ENCODE data around the gene MME. TPM values are rescaled to one million over a fixed set of nuclear protein-coding genes. Genes with fewer than 3 reads are reported as not detected.

The MME gene
- total RNA-seq: 2.8 TPM
- long read RNA-seq, full-length matches to known transcripts: 1 of 1 reads
- long read RNA-seq, partial matches to known transcripts: 0 of 1 reads
- long read RNA-seq, other reads (novel, unspliced or antisense): 0 of 1 reads

GRCh38 chr3:155079746-155080487, at the start of gene MME:
TSS of gene MME (plus strand) at chr3:155080319. CDS start at chr3:155084168, 3,849 bp downstream.
- intact Hi-C loops (cut with micrococcal nuclease): no loop called here
- Histone ChIP-seq H3K9me3 (replicated peaks) (peaks cover 13% of the 10 kb centered on the region), H3K4me3 (peak within 1 kb of the TSS; percentile 71), H3K27me3 (ENCODE audit: low read depth) (peaks cover 67% of the 10 kb centered on the region), H3K36me3 (no peaks in the 10 kb centered on the region), H3K4me1 (peaks cover 20% of the 10 kb centered on the region), H3K27ac (replicated peaks) (no peak within 1 kb of the TSS)
- DNase-seq: peak; percentile 29
- no peak for TF ChIP-seq CTCF (IDR thresholded peaks at IDR 0.05; ENCODE audit: borderline replicate concordance)

- DNase-seq: no peak
- no peaks in the 10 kb centered on the region for H3K4me1 ChIP-seq
- no peak overlapping the region for H3K27ac ChIP-seq (replicated peaks)
- peaks cover 17% of the 10 kb centered on the region for H3K9me3 ChIP-seq (replicated peaks)
- H3K27me3 ChIP-seq (ENCODE audit: low read depth): no peaks in the 10 kb centered on the region
- no peaks in the 10 kb centered on the region for H3K36me3 ChIP-seq
- no peak for TF ChIP-seq CTCF (IDR thresholded peaks at IDR 0.05; ENCODE audit: borderline replicate concordance)
- intact Hi-C loops (cut with micrococcal nuclease): no loop called here
- no peak overlapping the region for H3K4me3 ChIP-seq
These were observed 48.9 kb upstream of the MME start for GRCh38 chr3:155031186-155031585.

GRCh38 chr3:155032918-155033317, 47.2 kb upstream of the MME start:
- no peaks in the 10 kb centered on the region for H3K4me1 ChIP-seq
- H3K27ac ChIP-seq (replicated peaks): no peak overlapping the region
- DNase-seq: no peak
- peaks cover 17% of the 10 kb centered on the region for H3K9me3 ChIP-seq (replicated peaks)
- H3K4me3 ChIP-seq: no peak overlapping the region
- no peaks in the 10 kb centered on the region for H3K27me3 ChIP-seq (ENCODE audit: low read depth)
- no peaks in the 10 kb centered on the region for H3K36me3 ChIP-seq
- TF ChIP-seq CTCF (IDR thresholded peaks at IDR 0.05; ENCODE audit: borderline replicate concordance): no peak
- intact Hi-C loops (cut with micrococcal nuclease): no loop called here

GRCh38 chr3:155034786-155035185, 45.3 kb upstream of the MME start:
- intact Hi-C loops (cut with micrococcal nuclease): no loop called here
- Histone ChIP-seq H3K27ac (replicated peaks) (no peak overlapping the region), H3K4me3 (no peak overlapping the region), H3K9me3 (replicated peaks) (peaks cover 4% of the 10 kb centered on the region), H3K27me3 (ENCODE audit: low read depth) (no peaks in the 10 kb centered on the region), H3K4me1 (no peaks in the 10 kb centered on the region), H3K36me3 (no peaks in the 10 kb centered on the region)
- DNase-seq: no peak
- TF ChIP-seq CTCF (IDR thresholded peaks at IDR 0.05; ENCODE audit: borderline replicate concordance): no peak

GRCh38 chr3:155035553-155035952, 44.6 kb upstream of the MME start:
- no peak for TF ChIP-seq CTCF (IDR thresholded peaks at IDR 0.05; ENCODE audit: borderline replicate concordance)
- intact Hi-C loops (cut with micrococcal nuclease): no loop called here
- Histone ChIP-seq H3K4me3 (no peak overlapping the region), H3K27ac (replicated peaks) (no peak overlapping the region), H3K9me3 (replicated peaks) (no peaks in the 10 kb centered on the region), H3K4me1 (no peaks in the 10 kb centered on the region), H3K36me3 (no peaks in the 10 kb centered on the region), H3K27me3 (ENCODE audit: low read depth) (no peaks in the 10 kb centered on the region)
- no peak for DNase-seq

Data from left ventricle myocardium inferior (tissue), 1 donor.